Pancreas (tissue), 10 donors: ENCODE data around the gene NR4A3. TPM values are rescaled to one million over a fixed set of nuclear protein-coding genes. Genes with fewer than 3 reads are reported as not detected.

ENCODE experiments used
- ATAC-seq, 4 donors: fragments of 200-7000 bp; cut with Tn5 transposase; one replicate each; pipeline versions ENCODE4 v1.8.0 to v1.9.1; 2020; ENCODE audit warnings: mild to moderate bottlenecking in 4 of 4, moderate library complexity in 4 of 4
- DNase-seq, 6 donors: peaks; one replicate each; pipeline ENCODE4 v3.0.0-alpha.2; 2020
- FAIRE-seq: peaks from 2 replicates; lab custom pipeline; 2012; peaks lifted over from hg19 to GRCh38; lab: Jason Lieb, UNC
- H3K27ac ChIP-seq, 4 donors: fragments of 200-600 bp; sonication (generic); 1 replicate in 3 of 4; 2 replicates in 1 of 4; pipeline versions ENCODE4 v1.5.0 to v1.8.0; 2020
- H3K27me3 ChIP-seq, 4 donors: fragments of 200-600 bp; one replicate each; pipeline ENCODE4 v1.8.0; 2021
- H3K36me3 ChIP-seq, 3 donors: fragments of 200-600 bp; sonication (generic) in 1 of 3; one replicate each; pipeline versions ENCODE4 v1.5.0 to v1.8.0; 2020 to 2021
- H3K4me1 ChIP-seq, 3 donors: fragments of 200-600 bp; one replicate each; pipeline ENCODE4 v1.8.0; 2021
- H3K4me3 ChIP-seq, 4 donors: fragments of 200-600 bp; sonication (generic) in 2 of 4; one replicate each; pipeline versions ENCODE4 v1.5.0 to v1.8.0; 2020 to 2021
- H3K9me3 ChIP-seq, 4 donors: fragments of 200-600 bp; one replicate each; pipeline ENCODE4 v1.8.0; 2021
- whole genome bisulfite sequencing, 2 donors: extraction: QIAGEN DNeasy Blood & Tissue Kit; methylation state at CpG; one replicate each; pipeline ENCODE4 v1.1.7; 2013; 5-methylcytosine and 5-hydroxymethylcytosine counted together
- intact Hi-C, 3 donors: fragments of 100-400 bp; cut with DNase I; formaldehyde crosslinking; loops; one replicate each; pipeline versions ENCODE4 v1.11.1 to v1.14.2; 2022
- polyA plus RNA-seq, 2 donors: library from polyadenylated mRNA; stranded (reverse); fragments of 200-250 nt; gene quantifications; one replicate each; pipeline ENCODE4 v1.2.3, GENCODE V29; 2013
- total RNA-seq, 6 donors: library from RNA; stranded (reverse); fragmentation: NEBNext Ultra II Directional in 4 of 6; extraction: Animal tissue kit (Norgen Biotek cat#: 25700) in 4 of 6; gene quantifications; one replicate each; pipeline versions ENCODE4 v1.2.1 to v1.2.4, GENCODE V29; 2021 to 2023
- TF ChIP-seq, protein P1 (sequence below), 4 donors: fragments of 200-600 bp; sonication (generic) in 3 of 4; IDR thresholded peaks; one replicate each; pipeline versions ENCODE4 v1.5.0 to v1.8.0; 2021; ENCODE audit warnings: antibody characterized with exemption in 4 of 4
- donor health status: healthy with polysubstance abuse.
- donor health status: DM: no; HTN: no; CAD: no; lungs with moderate emphysema.
- donor health status: DM: no; HTN: no; CAD: no.
- donor health status: control.
- donor health status: control.
- donor health status: Bipolar disorder and iron deficiency.
- donor health status: DM: yes; HTN: yes; CAD: no.
- donor health status: DM: no; HTN: no; CAD: no.
- donor health status: DM: no; HTN: no; CAD: no.
- donor health status: DM: yes; HTN: yes; CAD: no.

Gene NR4A3
- total and polyA plus RNA-seq, 8 donors: 0.41 to 3.8 (median 1.5) TPM

DNA sequence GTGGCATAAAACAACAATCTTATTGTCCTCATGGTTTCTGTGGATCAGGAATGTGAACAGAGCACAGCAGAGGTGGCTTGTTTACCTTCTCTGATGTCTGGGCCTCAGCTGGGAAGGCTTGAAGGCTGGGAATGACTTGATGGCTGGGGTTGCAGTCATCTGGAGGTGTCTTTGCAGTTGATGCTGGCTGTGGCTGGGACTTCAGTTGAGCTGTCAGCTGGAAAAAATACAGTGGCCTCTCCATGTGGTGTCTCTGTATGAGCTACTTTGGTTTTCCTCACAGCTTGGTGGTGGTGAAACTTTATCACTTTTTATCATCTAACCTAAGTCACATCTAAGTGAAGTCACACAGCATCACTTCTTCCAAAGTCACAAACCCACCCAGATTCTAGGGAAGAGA lies 60.1 kb downstream of the NR4A3 start:
- Histone ChIP-seq H3K9me3 (no peaks in the 10 kb centered on the region), H3K27me3 (no peaks in the 10 kb centered on the region), H3K4me3 (no peak overlapping the region), H3K36me3 (no peaks in the 10 kb centered on the region), H3K27ac (no peak overlapping the region), H3K4me1 (no peaks in the 10 kb centered on the region)
- FAIRE-seq: no peak
- TF ChIP-seq, protein P1, sequence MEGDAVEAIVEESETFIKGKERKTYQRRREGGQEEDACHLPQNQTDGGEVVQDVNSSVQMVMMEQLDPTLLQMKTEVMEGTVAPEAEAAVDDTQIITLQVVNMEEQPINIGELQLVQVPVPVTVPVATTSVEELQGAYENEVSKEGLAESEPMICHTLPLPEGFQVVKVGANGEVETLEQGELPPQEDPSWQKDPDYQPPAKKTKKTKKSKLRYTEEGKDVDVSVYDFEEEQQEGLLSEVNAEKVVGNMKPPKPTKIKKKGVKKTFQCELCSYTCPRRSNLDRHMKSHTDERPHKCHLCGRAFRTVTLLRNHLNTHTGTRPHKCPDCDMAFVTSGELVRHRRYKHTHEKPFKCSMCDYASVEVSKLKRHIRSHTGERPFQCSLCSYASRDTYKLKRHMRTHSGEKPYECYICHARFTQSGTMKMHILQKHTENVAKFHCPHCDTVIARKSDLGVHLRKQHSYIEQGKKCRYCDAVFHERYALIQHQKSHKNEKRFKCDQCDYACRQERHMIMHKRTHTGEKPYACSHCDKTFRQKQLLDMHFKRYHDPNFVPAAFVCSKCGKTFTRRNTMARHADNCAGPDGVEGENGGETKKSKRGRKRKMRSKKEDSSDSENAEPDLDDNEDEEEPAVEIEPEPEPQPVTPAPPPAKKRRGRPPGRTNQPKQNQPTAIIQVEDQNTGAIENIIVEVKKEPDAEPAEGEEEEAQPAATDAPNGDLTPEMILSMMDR (IDR thresholded peaks at IDR 0.05): no peak
- DNase-seq: no peak
- no peak for ATAC-seq
- intact Hi-C loops: no loop called here

- Histone ChIP-seq H3K27ac (no peak overlapping the region), H3K27me3 (no peaks in the 10 kb centered on the region), H3K36me3 (no peaks in the 10 kb centered on the region), H3K4me1 (no peaks in the 10 kb centered on the region), H3K9me3 (no peaks in the 10 kb centered on the region), H3K4me3 (no peak overlapping the region)
- WGBS, 2 donors: 61 to 63% methylated on average over 1 of the region's 1 CpG
- DNase-seq: no peak
- ATAC-seq: no peak
- intact Hi-C loops: no loop called here
- FAIRE-seq: no peak
- TF ChIP-seq, protein P1 (IDR thresholded peaks at IDR 0.05): no peak
These were observed 64.1 kb downstream of the NR4A3 start for GRCh38 chr9:99885747-99886146.

DNA sequence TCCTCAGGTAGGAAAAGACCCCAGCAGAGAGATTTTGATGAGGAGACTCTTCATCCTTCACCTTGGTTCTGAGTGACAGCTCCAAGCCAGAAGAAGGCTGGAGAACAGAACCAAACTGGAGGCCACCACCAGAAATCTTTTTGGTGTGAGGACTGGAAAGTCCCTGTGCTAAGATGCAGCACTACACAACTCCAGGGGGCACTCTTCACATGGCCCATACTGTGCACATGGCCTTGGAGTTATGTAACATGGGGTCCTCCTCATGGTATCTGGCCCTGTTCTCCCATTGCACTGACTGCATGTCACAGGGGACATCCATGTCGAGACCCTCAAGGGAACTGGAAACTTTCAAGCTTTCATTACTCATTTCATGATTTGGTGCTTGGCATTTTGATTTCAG lies 67.4 kb downstream of the NR4A3 start:
- Histone ChIP-seq H3K4me3 (no peak overlapping the region), H3K27ac (no peak overlapping the region), H3K4me1 (no peaks in the 10 kb centered on the region), H3K27me3 (no peaks in the 10 kb centered on the region), H3K9me3 (no peaks in the 10 kb centered on the region), H3K36me3 (no peaks in the 10 kb centered on the region)
- ATAC-seq: no peak
- WGBS, 2 donors: 94 to 95% methylated on average over 1 of the region's 1 CpG
- DNase-seq: no peak
- TF ChIP-seq, protein P1 (IDR thresholded peaks at IDR 0.05): no peak
- intact Hi-C loops: no loop called here
- FAIRE-seq: no peak

DNA sequence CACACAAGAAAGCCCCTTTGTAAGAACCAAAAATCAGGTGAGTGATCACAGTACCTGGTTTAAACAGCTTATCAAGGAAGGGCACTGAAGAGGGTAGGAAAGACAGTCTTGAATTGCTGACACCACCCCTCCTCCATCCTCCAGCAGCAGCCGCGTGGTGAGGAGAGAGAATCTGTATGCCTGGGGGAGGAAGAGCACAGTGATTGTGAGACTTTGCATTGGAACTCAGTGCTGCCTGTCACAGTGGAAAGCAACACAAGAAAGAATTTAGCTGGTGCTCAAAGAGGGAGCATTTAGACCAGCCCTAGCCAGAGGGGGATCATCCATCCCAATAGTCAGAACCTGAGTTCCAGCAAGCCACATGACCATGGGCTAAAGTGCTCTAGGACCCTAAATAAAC lies 73.1 kb downstream of the NR4A3 start:
- TF ChIP-seq, protein P1 (IDR thresholded peaks at IDR 0.05): no peak
- DNase-seq (no peak), ATAC-seq (no peak), FAIRE-seq (no peak)
- Histone ChIP-seq H3K4me1 (no peaks in the 10 kb centered on the region), H3K4me3 (no peak overlapping the region), H3K36me3 (no peaks in the 10 kb centered on the region), H3K27ac (no peak overlapping the region), H3K9me3 (no peaks in the 10 kb centered on the region), H3K27me3 (no peaks in the 10 kb centered on the region)
- intact Hi-C loops: no loop called here
- 73 to 81% methylated on average over 2 of the region's 2 CpGs for WGBS, 2 donors

GRCh38 chr9:99895510-99895909 lies 73.8 kb downstream of the NR4A3 start:
- Histone ChIP-seq H3K4me3 (no peak overlapping the region), H3K4me1 (no peaks in the 10 kb centered on the region), H3K27ac (no peak overlapping the region), H3K36me3 (no peaks in the 10 kb centered on the region), H3K27me3 (no peaks in the 10 kb centered on the region), H3K9me3 (no peaks in the 10 kb centered on the region)
- DNase-seq (no peak), ATAC-seq (no peak), FAIRE-seq (no peak)
- WGBS, 2 donors: 93 to 95% methylated on average over 6 of the region's 6 CpGs
- intact Hi-C loops: no loop called here
- TF ChIP-seq, protein P1 (IDR thresholded peaks at IDR 0.05): no peak
